Measurements from ENCODE around the gene CHCHD4.

- TF ChIP-seq CTCF (IDR thresholded peaks at IDR 0.05) (peak in 1 of 6 experiments; percentile 4), POLR2A (IDR thresholded peaks at IDR 0.05) (no peak)
Measured at GRCh38 chr3:14125193-14126016, 735 bp upstream of the CHCHD4 start.
